Inflammatory macrophage (primary cell): ENCODE data around the gene MLC1.
A peak's percentile ranks its signal among the peaks of the same experiment; 100 is the strongest.

Experiments used
- DNase-seq, 2 donors: peaks; one replicate each; pipeline ENCODE4 v3.0.0-alpha.2; 2020 to 2022

Gene MLC1

GRCh38 chr22:50035131-50035881 lies 49.9 kb downstream of the MLC1 start:
- no peak for DNase-seq

GRCh38 chr22:50034126-50035081 lies 50.8 kb downstream of the MLC1 start:
- DNase-seq: peak in 1 of 2 donors; percentile 34

GRCh38 chr22:50032941-50033601 lies 52.2 kb downstream of the MLC1 start:
- no peak for DNase-seq

- no peak for DNase-seq
Observed at GRCh38 chr22:50032109-50032871, 52.9 kb downstream of the MLC1 start.

GRCh38 chr22:50031189-50032091 lies 53.8 kb downstream of the MLC1 start:
- DNase-seq: no peak

- DNase-seq: peak; percentile 66 to 72
Observed at GRCh38 chr22:50030297-50031188, 54.7 kb downstream of the MLC1 start.

- DNase-seq: peak; percentile 22 to 61
Observed at GRCh38 chr22:50027639-50028537, 57.3 kb downstream of the MLC1 start.

GRCh38 chr22:50025993-50026392 lies 59.2 kb downstream of the MLC1 start:
- DNase-seq: no peak

GRCh38 chr22:50022171-50022819 lies 62.9 kb downstream of the MLC1 start:
- DNase-seq: no peak

- DNase-seq: no peak
Observed at GRCh38 chr22:50020606-50021005, 64.6 kb downstream of the MLC1 start.

- DNase-seq: no peak
Observed at GRCh38 chr22:50019316-50019715, 65.9 kb downstream of the MLC1 start.

GRCh38 chr22:50018608-50019285 lies 66.5 kb downstream of the MLC1 start:
- no peak for DNase-seq

GRCh38 chr22:50017701-50018224 lies 67.5 kb downstream of the MLC1 start:
- DNase-seq: no peak

GRCh38 chr22:50016988-50017700 lies 68.1 kb downstream of the MLC1 start:
- no peak for DNase-seq

- no peak for DNase-seq
Observed at GRCh38 chr22:50016308-50016987, 68.8 kb downstream of the MLC1 start.
